Stimulated activated CD8-positive, alpha-beta memory T cell treated with anti-CD3 and anti-CD28 coated beads, Interleukin-2, amount 100 ng/mL, for 1 hour (primary cell): Measurements from ENCODE around the gene SPPL3.
"Not testable (repeated sequence)": the region's sequence is repeated elsewhere in the genome, so short reads cannot be mapped to it uniquely, and the experiment has no call there.

ENCODE experiments used
- DNase-seq, 2 donors: peaks; one replicate each; pipeline ENCODE4 v3.0.0-alpha.2; 2020; ENCODE audit warnings: low read depth in 2 of 2

The SPPL3 gene

GRCh38 chr12:120844297-120844696 is 59.9 kb downstream of the SPPL3 start:
- DNase-seq, result no peak

DNA sequence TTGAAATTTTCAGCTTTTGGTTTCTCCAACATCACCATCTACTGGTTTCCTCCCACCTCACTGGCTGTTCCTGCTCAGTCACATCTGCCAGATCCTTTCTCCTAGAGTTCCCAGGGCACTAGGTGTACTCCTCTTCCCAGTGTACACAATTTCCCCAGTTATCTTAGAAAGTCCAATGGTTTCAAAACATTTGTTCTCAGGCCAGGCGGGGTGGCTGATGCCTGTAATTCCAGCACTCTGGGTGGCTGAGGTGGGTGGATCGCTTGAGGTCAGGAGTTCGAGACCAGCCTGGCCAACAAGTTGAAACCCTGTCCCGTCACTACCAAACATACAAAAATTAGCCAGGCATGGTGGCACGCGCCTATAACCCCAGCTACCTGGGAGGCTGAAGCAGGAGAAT is 60.7 kb downstream of the SPPL3 start:
- DNase-seq, result no peak

- no peak for DNase-seq
These were observed 61.6 kb downstream of the SPPL3 start for GRCh38 chr12:120842595-120842994.

GRCh38 chr12:120841525-120841924 is 62.6 kb downstream of the SPPL3 start:
- DNase-seq, result no peak

GRCh38 chr12:120839503-120839902 is 64.7 kb downstream of the SPPL3 start:
- no peak for DNase-seq

- DNase-seq, result not testable (repeated sequence)
These were observed 65.4 kb downstream of the SPPL3 start for GRCh38 chr12:120838629-120839383.

GRCh38 chr12:120836114-120836684 is 68.0 kb downstream of the SPPL3 start:
- DNase-seq, result no peak

DNA sequence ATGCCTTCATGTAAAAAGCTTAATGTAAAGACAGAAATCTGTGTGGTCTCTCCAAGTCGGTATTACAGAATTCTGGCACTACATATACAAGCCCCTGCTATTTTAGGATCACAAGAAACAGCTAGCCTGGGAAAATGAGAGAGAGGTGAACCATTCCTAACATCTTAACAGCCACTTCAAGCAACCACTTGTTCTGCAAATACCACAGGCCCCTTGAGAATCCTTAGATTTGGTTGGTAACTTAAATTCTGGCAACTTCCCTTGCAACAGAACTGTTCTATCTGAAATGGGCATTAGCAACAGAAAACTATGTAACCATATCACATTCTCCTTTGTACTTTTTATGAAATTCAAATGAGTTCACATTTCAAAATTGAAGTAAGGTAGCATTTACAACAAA is 68.5 kb downstream of the SPPL3 start:
- no peak for DNase-seq

DNA sequence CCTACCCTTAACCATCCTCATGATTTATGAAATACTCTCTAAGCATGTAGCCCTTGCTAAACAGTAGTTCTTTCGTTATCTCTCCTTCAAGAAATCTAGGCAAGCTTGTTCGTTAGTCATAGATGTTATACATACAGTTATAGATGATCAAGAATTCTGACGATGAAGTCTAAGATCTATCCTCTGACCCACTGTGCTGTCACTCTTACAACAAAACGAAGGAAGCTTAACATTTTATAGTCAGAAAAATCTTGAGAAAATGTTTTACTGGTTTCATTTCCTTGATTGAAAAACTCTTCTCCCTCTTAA is 68.9 kb downstream of the SPPL3 start:
- no peak for DNase-seq

- DNase-seq, result no peak
These were observed 69.5 kb downstream of the SPPL3 start for GRCh38 chr12:120834489-120835303.

DNA sequence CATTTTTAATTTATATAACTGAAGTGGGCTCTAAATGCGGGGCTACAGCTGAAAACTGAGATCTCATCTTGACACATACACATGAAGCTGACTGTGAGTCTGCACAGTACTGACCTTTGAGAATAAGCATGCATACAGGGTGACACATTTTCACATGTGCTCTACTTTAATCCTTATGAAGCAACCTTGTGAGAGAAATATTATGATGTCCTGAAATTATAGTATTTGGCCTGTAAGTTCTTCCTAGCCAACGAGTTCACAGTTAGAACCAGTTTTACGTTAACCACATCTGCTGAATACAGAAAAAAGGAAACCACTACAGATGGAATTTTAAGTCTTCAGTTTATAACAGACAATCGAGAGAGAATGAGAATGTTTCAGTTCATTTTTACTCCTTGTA is 70.3 kb downstream of the SPPL3 start:
- DNase-seq, result no peak

DNA sequence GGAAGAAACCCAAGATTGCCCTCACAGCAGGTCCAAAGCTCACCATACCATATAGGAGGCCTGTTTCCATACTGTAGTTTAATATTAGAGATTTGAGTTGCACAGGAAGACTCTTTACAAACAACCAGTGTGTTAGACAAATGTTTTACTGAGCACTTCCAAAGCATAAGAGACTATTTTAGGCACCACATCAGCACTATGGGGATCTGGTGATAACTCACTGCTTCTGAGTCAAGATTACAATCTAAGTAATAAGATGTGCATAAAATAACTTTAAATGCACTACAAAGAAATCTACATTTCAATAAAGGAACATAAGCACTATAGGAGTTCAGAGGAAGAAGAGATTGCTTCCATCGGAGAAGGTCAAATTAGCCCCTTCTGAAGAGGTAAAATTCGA is 71.4 kb downstream of the SPPL3 start:
- DNase-seq, result no peak

DNA sequence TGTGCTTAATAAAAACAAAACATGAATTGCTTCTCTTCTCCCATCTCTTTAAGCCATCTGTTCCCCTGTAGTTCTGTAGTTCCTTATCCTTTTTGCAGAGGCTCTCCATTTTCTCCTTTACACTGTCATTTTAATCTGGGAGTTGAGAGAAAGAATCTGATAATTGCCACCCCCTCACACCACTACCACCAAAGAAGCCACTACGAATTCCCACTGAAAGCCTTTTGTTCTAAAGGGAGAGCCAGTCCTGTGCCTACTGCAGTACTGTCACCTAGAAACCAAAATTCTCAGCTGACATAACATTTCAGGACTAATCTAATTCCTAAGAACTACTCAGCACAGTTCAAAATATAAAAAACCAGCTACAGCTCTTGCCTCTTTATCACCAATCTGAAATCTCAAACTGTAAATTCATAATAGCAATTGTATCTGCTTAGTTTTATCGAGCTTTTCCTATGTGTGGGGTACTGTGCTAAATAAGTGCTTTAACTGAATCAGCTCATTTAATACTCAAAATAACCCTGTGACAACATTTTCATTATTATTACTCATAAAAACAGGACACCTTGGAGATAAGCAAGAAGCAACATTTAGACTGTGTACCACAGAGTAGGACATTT is 72.4 kb downstream of the SPPL3 start:
- DNase-seq, result no peak

DNA sequence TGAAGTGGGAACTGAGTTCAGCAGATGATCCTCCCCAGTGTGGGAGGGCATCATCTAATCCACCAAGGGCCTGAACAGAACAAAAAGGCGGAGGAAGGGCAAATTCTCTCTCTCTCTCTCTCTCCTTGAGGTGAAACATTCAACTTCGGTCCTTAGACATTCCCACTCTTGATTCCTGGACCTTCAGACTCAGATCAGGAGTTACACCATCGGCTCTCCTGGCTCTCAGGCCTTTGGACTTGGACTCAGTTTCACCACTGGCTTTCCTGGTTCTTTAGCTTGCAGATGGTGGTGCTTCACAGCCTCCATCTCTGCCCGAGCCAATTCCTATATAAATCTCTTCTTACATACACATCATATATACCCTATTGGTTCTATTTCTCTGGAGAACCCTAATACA is 73.2 kb downstream of the SPPL3 start:
- no peak for DNase-seq

DNA sequence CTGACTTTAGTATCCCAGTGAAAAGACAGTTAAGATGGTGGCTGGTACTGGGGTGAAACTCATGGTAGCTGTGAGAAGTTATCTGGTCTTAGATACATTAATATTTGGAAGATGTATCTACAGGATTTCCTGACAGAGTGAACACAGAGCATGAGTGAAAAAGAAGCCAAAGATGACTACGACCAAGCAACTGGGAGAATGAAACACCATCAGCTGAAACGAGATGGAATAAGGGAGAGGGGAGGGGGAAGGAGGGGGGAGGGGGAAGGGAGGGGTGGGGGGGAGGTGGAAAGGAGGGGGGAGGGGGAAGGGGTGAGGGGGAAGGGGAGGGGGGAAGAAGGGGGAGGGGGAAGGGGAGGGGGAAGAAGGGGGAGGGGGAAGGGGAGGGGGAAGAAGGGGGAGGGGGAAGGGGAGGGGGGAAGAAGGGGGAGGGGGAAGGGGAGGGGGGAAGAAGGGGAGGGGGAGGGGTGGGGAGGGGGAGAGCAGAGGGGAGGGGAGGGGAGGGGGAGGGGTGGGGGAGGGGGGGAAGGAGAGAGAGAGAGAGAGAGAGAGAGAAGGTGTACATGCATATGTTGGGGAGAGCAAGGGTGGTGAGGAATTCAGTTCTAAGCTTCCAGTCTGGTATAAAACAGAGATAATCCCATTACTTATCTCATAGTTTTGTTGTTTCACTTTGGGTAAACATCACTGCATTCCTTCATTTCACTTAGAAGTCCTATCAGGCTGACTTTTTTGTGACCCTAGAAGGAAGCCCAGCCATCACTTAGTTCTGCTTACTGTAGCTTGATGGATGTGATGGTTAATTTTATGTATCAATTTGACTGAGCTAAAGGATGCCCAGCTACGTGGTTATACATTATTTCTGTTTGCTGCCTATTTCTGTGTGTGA is 73.9 kb downstream of the SPPL3 start:
- no peak for DNase-seq

DNA sequence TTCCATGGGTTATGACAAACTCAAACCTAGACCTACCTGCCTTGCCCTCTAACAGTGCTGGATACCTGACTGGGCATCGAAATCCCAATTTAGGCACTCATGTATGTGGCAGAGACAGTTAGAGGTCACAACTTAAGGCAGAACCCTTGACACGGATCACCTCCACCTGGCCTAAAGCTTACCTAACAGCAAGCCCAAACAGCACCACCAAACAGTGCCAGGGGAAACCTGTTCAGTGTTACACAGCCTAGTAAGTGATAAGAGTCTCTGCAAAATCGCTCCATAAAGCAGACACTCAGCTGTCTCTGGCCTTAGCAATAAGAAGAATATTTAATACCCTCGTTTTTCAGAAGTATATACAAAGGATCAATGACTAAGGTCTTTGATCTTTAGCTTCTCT is 77.8 kb downstream of the SPPL3 start:
- DNase-seq, result no peak

- DNase-seq, result no peak
These were observed 78.8 kb downstream of the SPPL3 start for GRCh38 chr12:120825337-120825736.

DNA sequence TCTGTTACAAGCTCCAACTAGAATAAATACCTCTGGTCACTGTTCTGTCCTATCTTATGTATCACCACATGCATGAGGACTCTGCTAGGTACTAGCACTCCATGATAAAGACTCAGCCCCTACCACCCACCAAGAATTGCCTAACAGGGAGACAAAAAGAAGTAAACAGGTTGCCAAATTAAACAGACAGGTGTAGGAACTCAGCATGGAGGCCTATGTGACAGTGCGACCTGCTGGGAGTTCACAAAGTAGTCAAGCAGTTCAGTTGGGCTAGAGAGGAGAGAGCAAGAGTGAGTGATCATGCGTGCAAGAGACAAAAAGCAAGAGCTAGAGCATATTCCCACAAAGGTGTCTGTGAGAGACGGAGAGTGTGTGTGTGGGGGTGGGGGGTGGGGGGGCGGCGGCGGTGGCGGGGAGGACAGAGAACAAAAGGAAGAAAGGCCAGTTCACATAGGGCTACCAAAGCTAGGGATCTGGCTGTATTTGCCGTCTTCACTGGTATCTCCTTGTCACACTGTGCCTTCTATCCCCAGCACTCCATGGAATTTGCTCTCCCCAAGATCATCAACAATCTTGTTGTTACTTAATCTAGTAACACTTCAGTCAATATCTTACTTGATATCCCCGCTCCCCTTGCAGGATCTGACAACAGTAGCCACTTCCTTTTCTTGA is 81.2 kb downstream of the SPPL3 start:
- no peak for DNase-seq

- DNase-seq, result no peak
These were observed 82.3 kb downstream of the SPPL3 start for GRCh38 chr12:120821878-120822277.

DNA sequence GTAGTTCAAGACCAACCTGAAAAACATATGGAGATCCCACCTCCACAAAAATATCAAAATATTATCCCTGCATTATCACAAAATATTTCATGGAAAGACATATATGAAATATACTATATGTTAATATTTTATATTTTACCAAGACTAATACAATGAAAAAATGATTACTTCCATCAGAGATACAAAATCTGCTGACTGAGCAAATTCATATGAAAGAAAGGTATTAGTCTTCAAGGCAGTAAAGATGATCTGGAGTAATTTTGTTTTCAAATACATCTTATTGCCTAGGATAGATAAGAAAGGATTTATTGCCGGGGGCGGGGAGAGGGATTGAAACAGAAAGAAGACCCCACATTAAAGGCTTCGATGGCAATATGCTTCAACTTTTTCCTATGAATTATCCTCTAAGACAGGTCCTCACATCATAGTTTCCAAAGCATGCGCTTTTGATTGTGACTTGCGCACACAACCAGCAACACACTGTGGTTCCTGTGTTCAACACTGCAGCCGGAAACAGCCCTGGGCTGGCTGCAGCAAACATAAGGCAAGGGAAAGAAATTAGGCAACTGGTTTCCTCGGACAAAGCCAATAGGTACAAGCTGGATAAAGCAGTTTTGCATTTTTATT is 83.2 kb downstream of the SPPL3 start:
- DNase-seq, result peak in 1 of 2 donors; percentile 1

DNA sequence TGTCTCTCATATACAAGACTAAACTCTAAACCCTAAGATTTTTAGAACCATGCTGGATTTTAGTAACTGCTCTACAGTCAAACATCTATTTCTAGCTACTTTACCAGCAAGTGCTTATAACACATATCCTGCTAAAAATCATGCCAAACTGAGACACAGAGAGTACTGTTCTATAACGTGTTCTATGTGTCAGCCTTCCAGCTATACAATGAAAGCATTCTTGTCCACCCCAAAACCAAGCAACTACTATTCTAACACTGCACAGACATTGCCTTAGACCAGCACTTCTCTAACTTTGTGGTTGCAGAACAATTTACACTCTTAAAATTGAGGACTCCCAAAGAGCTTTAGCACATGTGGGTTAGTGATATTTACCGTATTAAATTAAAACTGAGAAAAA is 85.7 kb downstream of the SPPL3 start:
- no peak for DNase-seq
